Measurements from ENCODE around the gene DNAH5.

- no peak for TF ChIP-seq CTCF (IDR thresholded peaks at IDR 0.05; ENCODE audit: extremely low read depth in 1 of 2, insufficient read depth in 1 of 2, low read depth in 1 of 2, low read length in 2 of 2)
- TF ChIP-seq GATA2 (IDR thresholded peaks at IDR 0.05; ENCODE audit: insufficient read depth, insufficient read length, low read depth, low read length) = no peak
- TF ChIP-seq EZH2 (IDR thresholded peaks at IDR 0.05; ENCODE audit: borderline replicate concordance, low read depth, low read length, severe bottlenecking) = no peak
- no peak for TF ChIP-seq POLR2A (IDR thresholded peaks at IDR 0.05; ENCODE audit: low read depth, low read length)
- no peak for TF ChIP-seq POLR2AphosphoS5 (IDR thresholded peaks at IDR 0.05; ENCODE audit: insufficient read depth, low read depth, low read length)
- TF ChIP-seq MAX (IDR thresholded peaks at IDR 0.05; ENCODE audit: insufficient read depth, insufficient read length) = no peak
- TF ChIP-seq MYC (IDR thresholded peaks at IDR 0.05; ENCODE audit: low read depth, low read length) = no peak
- no peak for TF ChIP-seq JUN (IDR thresholded peaks at IDR 0.05; ENCODE audit: borderline replicate concordance, insufficient read depth, insufficient read length, low read depth)
- TF ChIP-seq FOS (IDR thresholded peaks at IDR 0.05; ENCODE audit: borderline replicate concordance, insufficient read depth, low read length) = no peak
These were observed 45.3 kb upstream of the DNAH5 start for GRCh38 chr5:13989832-13990231.

All from endothelial cell of umbilical vein (primary cell).